KOPT-K1 (cell line): Measurements from ENCODE around the gene CFAP74.

Experiments
- H3K27ac ChIP-seq: fragments of 200-600 bp; sonication (generic); 2 replicates; pipeline ENCODE4 v1.5.1; 2016; ENCODE audit warnings: antibody characterized with exemption, mild to moderate bottlenecking, low read depth, low read length; ENCODE audit not compliant: poor library complexity, severe bottlenecking
- H3K36me3 ChIP-seq: fragments of 200-600 bp; sonication (generic); 2 replicates; pipeline ENCODE4 v1.5.1; 2017; ENCODE audit warnings: antibody characterized with exemption, mild to moderate bottlenecking, low read length, moderate library complexity; ENCODE audit not compliant: insufficient read depth
- H3K9me3 ChIP-seq: fragments of 200-600 bp; sonication (generic); 2 replicates; pipeline ENCODE4 v1.5.1; 2017; ENCODE audit warnings: antibody characterized with exemption, low read length, mild to moderate bottlenecking; ENCODE audit not compliant: insufficient read depth, poor library complexity, severe bottlenecking

CFAP74 gene

DNA sequence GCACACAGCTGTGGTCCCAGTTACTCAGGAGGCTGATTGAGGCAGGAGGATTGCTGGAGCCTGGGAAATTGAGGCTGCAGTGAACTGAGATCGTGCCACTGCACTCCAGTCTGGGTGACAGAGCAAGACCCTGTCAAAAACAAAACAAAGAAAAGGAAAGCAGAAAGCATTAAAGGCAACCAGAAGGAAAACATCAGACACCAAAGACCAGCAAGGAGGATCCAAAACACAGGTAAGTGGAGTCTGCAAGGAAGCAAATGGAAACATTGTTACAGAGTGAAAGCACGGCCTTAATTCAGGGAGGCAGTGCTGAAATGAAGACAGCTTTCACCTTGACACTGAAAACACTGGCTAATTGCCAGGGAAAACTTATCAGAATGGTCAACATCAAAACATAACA lies 40.8 kb downstream of the CFAP74 start:
- Histone ChIP-seq H3K36me3 (no peaks in the 10 kb centered on the region), H3K27ac (no peak overlapping the region), H3K9me3 (no peaks in the 10 kb centered on the region)

DNA sequence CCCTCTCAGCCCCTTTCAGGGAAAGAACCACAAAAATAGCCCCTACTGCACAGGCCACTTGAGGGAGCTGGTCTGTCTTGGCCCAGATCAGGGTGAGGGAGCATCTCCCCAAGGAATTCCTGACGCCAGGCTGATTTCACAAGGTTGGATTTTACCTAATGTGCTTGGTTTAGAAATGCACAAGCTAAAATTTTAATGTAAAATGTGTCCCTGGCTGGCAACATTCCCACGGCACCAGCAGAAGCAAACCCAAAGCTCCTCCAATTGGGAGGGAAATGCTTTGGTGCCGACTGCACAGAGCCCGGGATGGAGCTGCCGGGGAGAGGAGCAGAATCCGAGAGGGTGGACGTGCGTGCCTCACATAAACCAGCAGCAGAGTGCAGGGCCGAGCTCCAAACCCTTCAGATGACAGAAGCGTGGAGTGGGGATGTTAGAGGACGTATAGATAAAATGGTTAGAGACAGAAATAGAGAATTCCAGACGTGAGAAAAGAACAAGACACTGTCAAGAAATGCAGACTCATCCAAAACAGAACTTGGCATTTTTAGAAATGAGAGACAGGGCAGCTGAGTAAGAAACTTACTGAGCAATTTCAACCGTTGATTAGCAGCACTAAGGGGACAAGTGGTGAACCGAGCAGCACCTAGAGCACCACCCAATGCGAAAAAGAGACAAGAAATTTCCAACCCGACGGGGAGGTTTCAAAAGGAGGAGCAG lies 42.9 kb downstream of the CFAP74 start:
- no peak overlapping the region for H3K27ac ChIP-seq
- no peaks in the 10 kb centered on the region for H3K36me3 ChIP-seq
- H3K9me3 ChIP-seq = no peaks in the 10 kb centered on the region

DNA sequence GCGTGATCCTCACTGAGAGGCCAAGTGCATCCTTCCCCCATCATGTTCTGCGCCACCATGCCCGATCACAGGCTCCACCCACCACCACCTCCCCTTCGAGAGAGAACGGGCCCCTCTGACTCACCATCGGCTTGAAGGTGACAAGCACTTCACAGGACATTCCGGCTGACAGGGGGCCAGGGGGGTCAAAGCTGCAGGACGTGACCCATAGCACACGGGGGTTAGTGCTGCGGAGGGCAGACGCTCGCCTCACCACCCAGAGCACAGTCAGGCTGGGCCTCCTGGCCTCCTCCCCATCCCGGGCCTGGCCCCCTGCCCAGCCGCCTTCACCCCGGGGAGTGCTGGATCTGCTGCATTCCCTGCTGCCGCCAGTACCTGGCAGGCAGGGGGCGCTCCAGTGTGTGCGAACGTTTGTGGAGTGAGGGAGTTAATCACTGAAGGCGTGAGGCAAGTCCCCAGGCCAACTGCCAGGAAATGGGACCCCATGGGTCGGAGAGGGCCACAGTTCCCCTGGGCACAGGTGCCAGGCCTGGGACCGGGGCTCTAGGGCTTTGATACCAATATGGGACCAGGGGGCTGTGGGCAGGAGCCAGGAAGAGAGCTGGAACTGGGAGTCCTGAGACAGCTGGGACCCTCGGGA lies 43.6 kb downstream of the CFAP74 start:
- Histone ChIP-seq H3K27ac (no peak overlapping the region), H3K9me3 (no peaks in the 10 kb centered on the region), H3K36me3 (no peaks in the 10 kb centered on the region)

DNA sequence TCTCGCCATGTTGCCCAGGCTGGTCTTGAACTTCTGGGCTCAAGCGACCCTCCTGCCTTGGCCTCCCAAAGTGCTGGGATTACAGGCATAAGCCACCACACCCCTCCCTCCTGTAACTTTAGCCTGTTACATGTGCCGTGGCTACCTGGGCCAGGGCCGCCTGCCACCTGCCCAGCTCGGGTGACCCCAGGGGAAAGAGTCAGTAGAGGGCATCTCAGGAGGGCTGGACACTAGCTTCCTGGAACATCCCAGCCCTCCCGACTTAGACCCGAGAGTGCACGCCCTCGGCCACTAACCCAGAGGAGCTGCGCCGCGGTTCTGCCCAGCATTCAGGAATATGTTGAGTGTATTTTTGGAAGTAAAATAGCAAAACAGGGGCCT lies 44.1 kb downstream of the CFAP74 start:
- Histone ChIP-seq H3K9me3 (no peaks in the 10 kb centered on the region), H3K36me3 (no peaks in the 10 kb centered on the region), H3K27ac (no peak overlapping the region)

DNA sequence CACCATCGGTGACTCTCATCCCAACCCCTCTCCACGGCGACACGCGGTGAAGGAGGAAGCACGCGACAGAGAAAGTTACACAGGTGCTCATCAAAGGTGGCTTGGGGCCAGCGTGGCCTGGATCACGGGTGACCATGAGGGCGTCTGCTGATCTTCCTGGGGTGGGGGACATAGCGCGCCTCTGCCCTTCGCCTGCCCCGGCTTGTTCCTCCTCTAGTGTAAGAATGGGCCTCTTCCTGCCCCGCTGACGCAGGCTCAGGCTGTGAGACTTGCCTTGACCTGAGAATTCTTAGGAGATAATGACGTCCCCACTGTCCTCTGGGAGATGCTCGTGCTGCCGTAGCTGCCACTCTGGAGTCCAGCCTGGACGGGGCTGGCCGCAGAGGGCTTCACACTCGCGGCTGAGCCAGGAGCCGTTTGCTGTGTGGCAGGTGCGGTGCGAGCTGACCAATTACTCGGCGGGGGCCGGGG lies 45.5 kb downstream of the CFAP74 start:
- H3K27ac ChIP-seq = no peak overlapping the region
- no peaks in the 10 kb centered on the region for H3K36me3 ChIP-seq
- no peaks in the 10 kb centered on the region for H3K9me3 ChIP-seq

GRCh38 chr1:1957533-1957961 lies 46.0 kb downstream of the CFAP74 start:
- Histone ChIP-seq H3K27ac (no peak overlapping the region), H3K9me3 (no peaks in the 10 kb centered on the region), H3K36me3 (no peaks in the 10 kb centered on the region)

DNA sequence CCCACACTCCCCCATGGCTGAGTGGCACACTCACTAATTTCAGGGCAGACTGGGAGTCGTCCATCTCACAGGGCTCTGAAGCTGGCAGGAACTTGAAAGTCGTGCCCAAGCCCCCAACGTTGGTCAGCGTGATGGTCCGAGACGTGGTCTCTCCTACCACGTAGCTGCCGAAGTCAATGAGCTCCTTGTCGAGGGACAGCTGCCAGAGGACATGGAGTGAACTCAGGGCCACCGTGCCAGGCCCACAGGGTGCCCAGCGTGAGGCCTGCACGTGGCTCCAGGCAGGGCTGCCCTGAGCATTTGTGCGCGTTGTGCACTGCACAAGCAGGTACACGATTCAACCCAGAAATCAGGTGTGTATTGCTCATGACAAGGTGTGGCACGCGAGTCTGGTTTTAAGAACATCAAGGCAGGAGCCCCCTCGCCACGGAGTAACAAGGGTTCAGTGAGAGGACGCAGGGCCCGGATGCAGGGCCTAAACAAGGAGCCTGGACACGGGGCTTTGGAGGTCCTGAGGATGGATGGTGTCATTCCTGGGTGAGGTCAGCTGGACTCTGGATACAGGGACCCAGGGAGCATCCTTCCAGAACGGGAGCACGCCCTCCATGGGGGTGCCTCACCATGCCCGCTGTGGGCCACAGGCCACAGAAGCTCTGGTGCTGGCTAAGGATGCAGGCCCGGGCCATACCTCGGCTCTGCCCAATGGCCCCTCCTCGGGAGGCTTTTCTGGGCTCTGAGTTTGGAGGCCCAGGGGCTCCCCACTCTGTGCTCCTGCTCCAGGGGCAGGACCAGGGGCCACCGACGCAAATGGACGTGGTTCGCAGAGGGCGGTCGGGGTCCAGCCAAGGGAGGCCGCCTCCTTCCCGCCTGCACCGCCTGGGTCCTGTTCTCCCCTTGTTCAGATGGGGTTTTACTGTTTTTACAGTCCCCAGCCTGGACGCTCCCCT lies 46.7 kb downstream of the CFAP74 start:
- H3K27ac ChIP-seq = no peak overlapping the region
- H3K36me3 ChIP-seq = no peaks in the 10 kb centered on the region
- H3K9me3 ChIP-seq = no peaks in the 10 kb centered on the region

GRCh38 chr1:1956101-1956500 lies 47.5 kb downstream of the CFAP74 start:
- no peak overlapping the region for H3K27ac ChIP-seq
- peaks cover 6% of the 10 kb centered on the region for H3K9me3 ChIP-seq
- no peaks in the 10 kb centered on the region for H3K36me3 ChIP-seq

DNA sequence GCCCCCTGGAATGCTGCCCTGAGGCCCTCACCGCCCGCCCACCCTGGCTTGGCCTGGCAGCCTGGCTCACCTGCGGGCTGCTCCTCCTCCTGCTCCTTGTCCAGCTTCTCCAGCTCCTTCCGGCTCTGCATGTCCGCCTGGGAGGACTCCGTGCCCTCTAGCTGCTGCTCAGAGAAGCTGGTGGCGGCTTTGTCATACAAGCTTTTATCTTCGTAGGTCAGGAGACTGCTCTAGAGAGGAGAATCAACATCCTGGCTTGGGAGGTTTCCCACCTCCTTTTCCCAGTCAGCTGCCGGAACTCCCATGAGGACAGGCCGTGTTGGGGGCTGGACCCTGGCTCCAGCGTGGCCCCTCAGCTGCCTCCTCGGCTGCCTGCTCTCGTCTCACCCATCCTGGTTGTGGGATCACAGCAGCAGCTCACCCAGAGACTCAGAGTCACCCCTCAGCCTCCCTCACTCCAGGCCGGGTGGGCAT lies 47.9 kb downstream of the CFAP74 start:
- Histone ChIP-seq H3K9me3 (peaks cover 10% of the 10 kb centered on the region), H3K27ac (no peak overlapping the region), H3K36me3 (no peaks in the 10 kb centered on the region)

DNA sequence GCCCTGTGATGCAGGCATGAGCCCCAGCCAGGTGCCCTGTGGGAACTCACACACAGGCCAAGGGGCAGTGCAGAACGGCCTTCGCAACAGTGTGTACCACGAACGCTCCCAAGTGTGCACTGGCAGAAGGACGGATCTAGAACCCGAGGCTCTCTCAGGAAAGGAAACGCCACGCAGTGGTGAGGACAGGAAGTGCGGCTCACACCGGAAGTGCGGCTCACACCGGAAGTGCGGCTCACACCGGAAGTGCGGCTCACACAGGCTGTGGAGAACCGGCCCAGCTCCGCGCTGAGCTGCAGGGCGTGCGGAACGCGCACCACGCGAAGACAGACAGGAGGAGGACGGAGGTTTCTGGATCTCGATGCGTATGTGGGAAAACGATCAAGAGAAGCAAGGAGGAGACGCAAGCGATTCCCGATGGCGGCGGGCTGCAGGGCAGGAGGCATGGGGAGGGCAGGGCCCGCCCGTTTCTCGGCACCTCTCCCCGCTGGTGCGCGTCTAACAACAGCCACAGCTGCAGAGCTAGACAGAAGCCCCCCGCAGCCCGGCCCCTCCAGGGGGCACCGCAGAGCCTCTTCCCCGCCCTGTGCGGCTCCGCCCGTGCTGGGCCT lies 48.6 kb downstream of the CFAP74 start:
- Histone ChIP-seq H3K36me3 (no peaks in the 10 kb centered on the region), H3K27ac (no peak overlapping the region), H3K9me3 (peaks cover 11% of the 10 kb centered on the region)

GRCh38 chr1:1954015-1954414 lies 49.6 kb downstream of the CFAP74 start:
- no peak overlapping the region for H3K27ac ChIP-seq
- H3K36me3 ChIP-seq = no peaks in the 10 kb centered on the region
- H3K9me3 ChIP-seq = peaks cover 11% of the 10 kb centered on the region

DNA sequence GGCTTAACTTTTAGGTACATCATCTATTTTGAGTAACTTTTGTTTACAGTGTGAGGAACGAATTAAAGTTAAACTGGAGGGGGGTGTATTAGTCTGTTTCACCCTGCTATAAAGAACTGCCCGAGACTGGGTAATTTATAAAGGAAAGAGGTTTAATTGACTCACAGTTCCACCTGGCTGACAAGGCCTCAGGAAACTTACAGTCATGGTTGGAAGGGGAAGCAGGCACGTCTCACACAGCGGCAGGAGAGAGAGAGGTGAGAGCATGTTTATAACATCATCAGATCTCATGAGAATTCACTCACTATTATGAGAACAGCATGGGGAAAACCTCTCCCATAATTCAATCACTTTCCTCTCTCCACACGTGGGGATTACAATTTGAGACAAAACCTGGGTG lies 52.6 kb downstream of the CFAP74 start:
- peaks cover 11% of the 10 kb centered on the region for H3K9me3 ChIP-seq
- H3K36me3 ChIP-seq = no peaks in the 10 kb centered on the region
- H3K27ac ChIP-seq = no peak overlapping the region

- peaks cover 11% of the 10 kb centered on the region for H3K9me3 ChIP-seq
- H3K36me3 ChIP-seq = no peaks in the 10 kb centered on the region
- no peak overlapping the region for H3K27ac ChIP-seq
Observed at GRCh38 chr1:1948783-1949182, 54.8 kb downstream of the CFAP74 start.

DNA sequence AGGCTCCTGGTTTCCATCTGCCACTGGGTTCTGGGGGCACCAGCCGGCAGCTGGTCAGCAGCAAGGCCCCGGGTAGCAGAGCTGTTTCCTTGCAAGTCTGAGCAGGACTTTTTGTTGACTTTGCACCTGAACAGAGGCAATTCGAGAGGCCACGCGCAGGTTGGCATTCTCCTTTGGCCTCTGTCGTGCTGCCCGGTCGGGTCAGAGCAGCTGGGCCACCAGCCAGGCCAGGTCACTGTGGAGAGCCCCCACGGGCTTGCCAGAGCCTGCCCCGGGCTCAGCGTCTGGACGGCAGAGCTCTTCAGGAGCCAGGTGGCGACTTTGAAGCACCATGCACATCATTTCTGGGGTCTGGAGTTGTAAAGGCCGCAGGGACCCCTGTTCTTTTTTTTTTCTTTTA lies 56.1 kb downstream of the CFAP74 start:
- H3K36me3 ChIP-seq = no peaks in the 10 kb centered on the region
- H3K9me3 ChIP-seq = peaks cover 11% of the 10 kb centered on the region
- no peak overlapping the region for H3K27ac ChIP-seq

- Histone ChIP-seq H3K27ac (no peak overlapping the region), H3K9me3 (peaks cover 10% of the 10 kb centered on the region), H3K36me3 (no peaks in the 10 kb centered on the region)
Observed at GRCh38 chr1:1946540-1946939, 57.0 kb downstream of the CFAP74 start.
